Lower lobe of right lung (tissue), 2 donors: ENCODE measurements around the gene WNT11. TPM values are rescaled to one million over a fixed set of nuclear protein-coding genes. Genes with fewer than 3 reads are reported as not detected.
A peak's percentile ranks its signal among the peaks of the same experiment; 100 is the strongest.

Source experiments
- ATAC-seq, 2 donors: fragments of 200-7000 bp; cut with Tn5 transposase; one replicate each; pipeline ENCODE4 v1.9.1; 2020 to 2022; ENCODE audit warnings: mild to moderate bottlenecking in 2 of 2, moderate library complexity in 2 of 2
- DNase-seq: peaks from one replicate; pipeline ENCODE4 v3.0.0-alpha.2; 2020
- H3K27ac ChIP-seq: fragments of 200-600 bp; one replicate; pipeline ENCODE4 v1.8.0; 2022
- H3K27me3 ChIP-seq: fragments of 200-600 bp; one replicate; pipeline ENCODE4 v1.8.0; 2022; ENCODE audit warnings: low read depth
- H3K36me3 ChIP-seq: fragments of 200-600 bp; one replicate; pipeline ENCODE4 v1.8.0; 2022; ENCODE audit warnings: mild to moderate bottlenecking
- H3K4me1 ChIP-seq: fragments of 200-600 bp; one replicate; pipeline ENCODE4 v1.8.0; 2022
- H3K4me3 ChIP-seq: fragments of 200-600 bp; one replicate; pipeline ENCODE4 v1.8.0; 2022; ENCODE audit warnings: mild to moderate bottlenecking
- H3K9me3 ChIP-seq: fragments of 200-600 bp; one replicate; pipeline ENCODE4 v1.8.0; 2022
- CTCF ChIP-seq: fragments of 200-600 bp; IDR thresholded peaks from one replicate; pipeline ENCODE4 v1.8.0; 2022; ENCODE audit warnings: antibody characterized with exemption, mild to moderate bottlenecking
- intact Hi-C: fragments of 100-400 bp; cut with DNase I; formaldehyde crosslinking; loops from one replicate; pipeline ENCODE4 v1.11.0; 2022
- total RNA-seq: library from RNA; stranded (reverse); fragmentation: NEBNext Ultra II Directional; extraction: Animal tissue kit (Norgen Biotek cat#: 25700); gene quantifications from one replicate; pipeline ENCODE4 v1.2.1, GENCODE V29; 2021
- donor health status: DM: no; HTN: yes; CAD: no; lungs with severe emphysema.

Gene WNT11
- total RNA-seq, 1 donor from 2014 or later = 9.2 TPM

DNA sequence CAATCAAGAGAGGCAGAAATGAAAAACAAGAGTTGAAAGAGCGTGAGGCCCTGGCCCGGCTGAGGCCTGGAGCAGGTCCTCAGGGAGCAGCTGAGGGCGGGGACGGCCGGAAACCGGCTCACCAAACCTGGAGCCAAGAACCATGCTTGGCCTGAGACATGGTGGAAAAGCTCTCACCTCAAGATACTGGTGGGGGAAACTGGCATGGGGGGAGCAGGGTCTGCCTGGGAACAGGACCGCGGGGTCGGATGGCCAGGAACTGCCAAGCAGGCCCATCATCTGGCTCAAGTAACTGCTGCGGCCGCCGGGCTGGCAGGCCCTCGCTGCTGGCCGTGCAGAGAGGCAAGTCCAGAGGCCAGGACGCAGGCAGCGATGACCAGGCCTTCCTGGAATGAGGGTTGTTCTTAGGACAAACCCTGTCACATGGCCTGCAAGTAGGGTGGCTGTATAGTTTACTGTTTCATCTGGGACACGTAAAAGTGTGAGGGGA lies 18.9 kb upstream of the WNT11 start:
- intact Hi-C loops = no loop called here
- no peak for ATAC-seq

GRCh38 chr11:76224461-76225121 lies 18.3 kb upstream of the WNT11 start:
- intact Hi-C loops = no loop called here

More for the DNA sequence above, 18.9 kb upstream of the WNT11 start:
- Histone ChIP-seq H3K9me3 (no peaks in the 10 kb centered on the region), H3K27me3 (no peaks in the 10 kb centered on the region), H3K4me1 (no peaks in the 10 kb centered on the region), H3K27ac (no peak overlapping the region), H3K4me3 (no peak overlapping the region), H3K36me3 (no peaks in the 10 kb centered on the region)
- no peak for DNase-seq
- TF ChIP-seq CTCF = no peak

GRCh38 chr11:76221365-76221764 lies 15.1 kb upstream of the WNT11 start:
- Histone ChIP-seq H3K9me3 (no peaks in the 10 kb centered on the region), H3K36me3 (no peaks in the 10 kb centered on the region), H3K4me1 (no peaks in the 10 kb centered on the region), H3K27ac (no peak overlapping the region), H3K27me3 (no peaks in the 10 kb centered on the region), H3K4me3 (no peak overlapping the region)
- TF ChIP-seq CTCF = no peak
- DNase-seq = no peak
- ATAC-seq = no peak
- intact Hi-C loops = no loop called here

More at GRCh38 chr11:76224461-76225121, 18.3 kb upstream of the WNT11 start:
- Histone ChIP-seq H3K4me3 (no peak overlapping the region), H3K9me3 (no peaks in the 10 kb centered on the region), H3K27me3 (no peaks in the 10 kb centered on the region), H3K27ac (no peak overlapping the region), H3K4me1 (no peaks in the 10 kb centered on the region), H3K36me3 (no peaks in the 10 kb centered on the region)
- ATAC-seq (no peak), DNase-seq (no peak)
- no peak for TF ChIP-seq CTCF

DNA sequence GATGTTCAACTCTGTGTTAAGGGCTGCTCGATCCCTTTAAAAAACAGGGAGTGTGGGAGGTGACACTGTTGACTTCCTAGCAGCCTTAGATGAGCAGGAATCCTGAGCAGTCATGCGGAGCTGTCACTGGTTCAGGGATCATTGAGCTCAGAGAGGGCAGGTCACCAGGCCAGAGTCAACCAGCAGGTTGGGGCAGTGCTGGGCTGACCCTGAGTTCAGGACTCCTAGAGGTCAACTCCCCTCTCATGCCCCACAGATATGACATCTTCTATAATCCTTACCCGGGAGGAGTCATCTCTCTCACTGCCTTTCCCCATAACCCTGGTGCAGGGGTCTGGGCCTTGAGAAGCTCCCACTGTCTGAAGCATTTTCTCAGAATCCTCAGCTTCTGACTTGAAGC lies 12.9 kb upstream of the WNT11 start:
- H3K4me1 ChIP-seq = no peaks in the 10 kb centered on the region
- ATAC-seq (no peak), DNase-seq (peak; percentile 13)
- H3K27me3 ChIP-seq = no peaks in the 10 kb centered on the region
- H3K9me3 ChIP-seq = no peaks in the 10 kb centered on the region
- H3K36me3 ChIP-seq = no peaks in the 10 kb centered on the region
- H3K4me3 ChIP-seq = no peak overlapping the region
- intact Hi-C loops = loop anchor here (10.0 kb wide), 1 partner anchor 96 kb away; no protein-coding TSS in a partner anchor
- TF ChIP-seq CTCF = no peak
- H3K27ac ChIP-seq = no peak overlapping the region

DNA sequence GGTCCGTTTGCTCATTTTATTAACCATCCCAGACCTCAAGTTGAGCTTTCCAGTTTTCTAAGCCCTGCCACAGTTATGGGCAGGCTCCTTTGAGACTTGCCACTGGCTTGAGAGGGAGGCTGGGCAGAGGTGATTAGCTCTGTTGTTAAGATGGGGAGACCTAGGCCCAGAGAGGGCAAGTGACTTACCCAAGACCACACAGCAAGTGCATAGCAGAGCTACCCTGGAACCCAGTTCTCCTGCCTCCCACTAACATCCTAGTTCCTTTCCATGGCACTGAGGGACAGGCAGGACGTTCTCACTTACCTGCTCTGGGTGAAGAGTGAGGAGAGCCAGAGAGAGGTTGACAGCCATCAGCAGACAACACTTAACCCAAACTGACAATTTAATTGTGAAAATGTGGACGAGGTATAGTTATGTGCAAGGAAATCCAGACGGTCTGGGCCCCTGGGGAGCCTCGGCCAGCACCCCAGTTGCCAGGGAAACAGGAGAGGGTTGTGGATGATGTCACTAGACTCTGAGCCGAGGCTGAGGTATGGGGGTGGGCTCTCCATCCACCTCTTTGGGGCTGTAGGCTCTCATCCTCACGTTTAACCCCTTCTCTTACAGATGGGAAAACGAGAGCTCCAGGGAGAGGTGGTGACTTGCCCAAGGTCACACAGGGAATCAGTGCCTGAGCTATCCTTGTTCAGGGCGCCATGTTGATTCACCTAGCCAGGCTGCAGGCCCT lies 12.3 kb upstream of the WNT11 start:
- H3K4me3 ChIP-seq = no peak overlapping the region
- H3K9me3 ChIP-seq = no peaks in the 10 kb centered on the region
- peak; percentile 10 for DNase-seq
- no peaks in the 10 kb centered on the region for H3K36me3 ChIP-seq
- TF ChIP-seq CTCF = no peak
- H3K27me3 ChIP-seq = no peaks in the 10 kb centered on the region
- ATAC-seq = no peak
- intact Hi-C loops = loop anchor here (10.0 kb wide), 1 partner anchor 96 kb away; no protein-coding TSS in a partner anchor
- no peaks in the 10 kb centered on the region for H3K4me1 ChIP-seq
- no peak overlapping the region for H3K27ac ChIP-seq
